Suppressor macrophage (primary cell): ENCODE data around the gene GPA33.
A peak's percentile ranks its signal among the peaks of the same experiment; 100 is the strongest.

Source experiments
- DNase-seq, 4 experiments: peaks; one replicate each; pipeline ENCODE4 v3.0.0-alpha.2; 2020 to 2022

The GPA33 gene

GRCh38 chr1:167116174-167116573 is 26.0 kb upstream of the GPA33 start:
- DNase-seq, result no peak

- DNase-seq, result no peak
Measured at GRCh38 chr1:167115655-167116054, 25.5 kb upstream of the GPA33 start.

GRCh38 chr1:167114725-167115124 is 24.5 kb upstream of the GPA33 start:
- peak in 3 of 4 experiments; percentile 16 to 52 (median 44) for DNase-seq

GRCh38 chr1:167111868-167112709 is 21.9 kb upstream of the GPA33 start:
- DNase-seq, result no peak

GRCh38 chr1:167110586-167110985 is 20.4 kb upstream of the GPA33 start:
- no peak for DNase-seq

GRCh38 chr1:167109125-167109524 is 18.9 kb upstream of the GPA33 start:
- peak in 1 of 4 experiments; percentile 9 for DNase-seq

- DNase-seq, result no peak
Measured at GRCh38 chr1:167107456-167107855, 17.3 kb upstream of the GPA33 start.

- no peak for DNase-seq
Measured at GRCh38 chr1:167106119-167106461, 15.9 kb upstream of the GPA33 start.

- peak in 3 of 4 experiments; percentile 35 to 43 (median 38) for DNase-seq
Measured at GRCh38 chr1:167105271-167106118, 15.3 kb upstream of the GPA33 start.

- no peak for DNase-seq
Measured at GRCh38 chr1:167104256-167104633, 14.1 kb upstream of the GPA33 start.

GRCh38 chr1:167102906-167103573 is 12.9 kb upstream of the GPA33 start:
- no peak for DNase-seq

- DNase-seq, result no peak
Measured at GRCh38 chr1:167101754-167102153, 11.6 kb upstream of the GPA33 start.

GRCh38 chr1:167100730-167101129 is 10.6 kb upstream of the GPA33 start:
- no peak for DNase-seq

GRCh38 chr1:167099851-167100250 is 9.7 kb upstream of the GPA33 start:
- DNase-seq, result no peak

GRCh38 chr1:167095368-167095767 is 5.2 kb upstream of the GPA33 start:
- peak in 2 of 4 experiments; percentile 19 to 22 for DNase-seq

GRCh38 chr1:167094690-167095089 is 4.5 kb upstream of the GPA33 start:
- no peak for DNase-seq

- peak in 3 of 4 experiments; percentile 11 to 20 (median 12) for DNase-seq
Measured at GRCh38 chr1:167093846-167094516, 3.8 kb upstream of the GPA33 start, which contains the start of gene STYXL2. STYXL2 (plus strand) TSS chr1:167094075; CDS start chr1:167094850, 775 bp downstream.

GRCh38 chr1:167092653-167093052 is 2.5 kb upstream of the GPA33 start:
- no peak for DNase-seq

GRCh38 chr1:167089939-167090313 is 251 bp downstream of the GPA33 start:
- no peak for DNase-seq

- DNase-seq, result no peak
Measured at GRCh38 chr1:167088746-167089417, 1.3 kb downstream of the GPA33 start.

GRCh38 chr1:167086768-167087167 is 3.4 kb downstream of the GPA33 start:
- DNase-seq, result no peak

- DNase-seq, result no peak
Measured at GRCh38 chr1:167086033-167086432, 4.1 kb downstream of the GPA33 start.
